SK-MEL-5 (cell line): Measurements from ENCODE around the gene CACNG4. TPM values are rescaled to one million over a fixed set of nuclear protein-coding genes. Genes with fewer than 3 reads are reported as not detected.
"Not testable (repeated sequence)": the region's sequence is repeated elsewhere in the genome, so short reads cannot be mapped to it uniquely, and the experiment has no call there.

Source experiments
- DNase-seq: peaks from one replicate; pipeline ENCODE4 v3.0.0-alpha.2; 2016; ENCODE audit warnings: low read depth, low spot score
- in situ Hi-C: cut with HindIII; loops from 2 replicates; pipeline ENCODE4 v1.10.0; 2016; ENCODE audit warnings: low sequenced_read_pairs, high pct_unique_total_duplicates, low pct_unique_long_range_greater_than_20kb
- total RNA-seq: library from RNA; depleted of rRNA; stranded (reverse); fragments of >200 nt; shearing (Covaris generic); gene quantifications from 2 replicates; pipeline ENCODE4 v1.2.3, GENCODE V29; 2014

Gene CACNG4
- total RNA-seq, 1 experiment from 2014 or later = not detected

GRCh38 chr17:66972442-66972830, 7.9 kb downstream of the CACNG4 start:
- DNase-seq, in situ Hi-C loops: not testable (repeated sequence)

- DNase-seq = no peak
These were observed 10.7 kb downstream of the CACNG4 start for GRCh38 chr17:66975188-66975587.

GRCh38 chr17:66975614-66976378, 11.3 kb downstream of the CACNG4 start:
- in situ Hi-C loops = no loop called here
- DNase-seq = peak; percentile 66

More at GRCh38 chr17:66975188-66975587, 10.7 kb downstream of the CACNG4 start:
- in situ Hi-C loops = no loop called here

GRCh38 chr17:66976379-66976663, 11.8 kb downstream of the CACNG4 start:
- no peak for DNase-seq
- in situ Hi-C loops = no loop called here

GRCh38 chr17:66976781-66977201, 12.3 kb downstream of the CACNG4 start:
- DNase-seq = no peak
- in situ Hi-C loops = no loop called here

GRCh38 chr17:66978514-66979061, 14.1 kb downstream of the CACNG4 start:
- in situ Hi-C loops = no loop called here
- DNase-seq = no peak

GRCh38 chr17:66980896-66981295, 16.4 kb downstream of the CACNG4 start:
- DNase-seq = no peak
- in situ Hi-C loops = no loop called here

GRCh38 chr17:66981983-66982508, 17.5 kb downstream of the CACNG4 start:
- in situ Hi-C loops = no loop called here
- no peak for DNase-seq

GRCh38 chr17:66983414-66984021, 19.0 kb downstream of the CACNG4 start:
- in situ Hi-C loops = no loop called here
- no peak for DNase-seq

GRCh38 chr17:66984730-66985129, 20.2 kb downstream of the CACNG4 start:
- in situ Hi-C loops = no loop called here
- no peak for DNase-seq

- DNase-seq = no peak
- in situ Hi-C loops = no loop called here
These were observed 21.1 kb downstream of the CACNG4 start for GRCh38 chr17:66985338-66986237.

- in situ Hi-C loops = no loop called here
These were observed 22.2 kb downstream of the CACNG4 start for GRCh38 chr17:66986659-66987058.

GRCh38 chr17:66987059-66987616, 22.6 kb downstream of the CACNG4 start:
- in situ Hi-C loops = no loop called here
- DNase-seq = no peak

More at GRCh38 chr17:66986659-66987058, 22.2 kb downstream of the CACNG4 start:
- DNase-seq = no peak

GRCh38 chr17:66988069-66988798, 23.7 kb downstream of the CACNG4 start:
- DNase-seq = no peak
- in situ Hi-C loops = no loop called here

GRCh38 chr17:66989076-66989475, 24.6 kb downstream of the CACNG4 start:
- DNase-seq = no peak
- in situ Hi-C loops = no loop called here

- DNase-seq = no peak
- in situ Hi-C loops = no loop called here
These were observed 25.1 kb downstream of the CACNG4 start for GRCh38 chr17:66989579-66989978.

GRCh38 chr17:66990047-66990446, 25.5 kb downstream of the CACNG4 start:
- in situ Hi-C loops = no loop called here
- peak; percentile 95 for DNase-seq
